H1 (cell line): ENCODE measurements around the gene RFX3. TPM values are rescaled to one million over a fixed set of nuclear protein-coding genes. Genes with fewer than 3 reads are reported as not detected.

ENCODE experiments used
- CTCF ChIA-PET: fragments of 300-600 bp; sonication (Branson Sonifier 250); formaldehyde crosslinking; loops from one replicate; lab custom pipeline; 2021; ENCODE audit not compliant: partially characterized antibody; lab: Charles Lee
- POLR2A ChIA-PET: fragments of 300-600 bp; sonication (Branson Sonifier 250); formaldehyde crosslinking; loops from one replicate; lab custom pipeline; 2021; ENCODE audit warnings: inconsistent platforms; ENCODE audit not compliant: partially characterized antibody; lab: Charles Lee
- DNase-seq, 2 experiments: peaks; one replicate each; pipeline versions ENCODE4 v3.0.0 to v3.0.0-alpha.2; 2010 to 2022; ENCODE audit warnings: low spot score in 2 of 2, low read depth in 1 of 2, mixed read lengths in 1 of 2
- FAIRE-seq: peaks from 2 replicates; lab custom pipeline; 2011; peaks lifted over from hg19 to GRCh38; lab: Jason Lieb, UNC
- H2AFZ ChIP-seq: 2 replicates; pipeline ENCODE4 v1.8.1; 2012; ENCODE audit warnings: low read length, inconsistent platforms
- H2AK5ac ChIP-seq: 2 replicates; pipeline ENCODE4 v1.6.1; 2013; ENCODE audit warnings: low read depth, low read length
- H2BK120ac ChIP-seq: replicated peaks from 2 replicates; pipeline ENCODE3; 2013; ENCODE audit warnings: low read depth, low read length, inconsistent platforms
- H2BK12ac ChIP-seq: 2 replicates; pipeline ENCODE4 v1.6.1; 2013; ENCODE audit warnings: low read depth, low read length
- H2BK15ac ChIP-seq: 2 replicates; pipeline ENCODE4 v1.6.1; 2013; ENCODE audit warnings: low read length
- H2BK20ac ChIP-seq: 2 replicates; pipeline ENCODE4 v1.6.1; 2013; ENCODE audit warnings: low read length
- H2BK5ac ChIP-seq: 2 replicates; pipeline ENCODE4 v1.6.1; 2013; ENCODE audit warnings: low read depth, low read length
- H3K14ac ChIP-seq: 2 replicates; pipeline ENCODE4 v1.6.1; 2013; ENCODE audit warnings: inconsistent platforms; ENCODE audit not compliant: insufficient read length
- H3K18ac ChIP-seq: 2 replicates; pipeline ENCODE4 v1.6.1; 2013; ENCODE audit warnings: low read length; ENCODE audit errors: extremely low read depth
- H3K23ac ChIP-seq: 2 replicates; pipeline ENCODE4 v1.6.1; 2013; ENCODE audit warnings: inconsistent platforms; ENCODE audit not compliant: insufficient read length
- H3K23me2 ChIP-seq: 2 replicates; pipeline ENCODE4 v1.6.1; 2013; ENCODE audit warnings: low read depth, low read length
- H3K27ac ChIP-seq: 2 replicates; pipeline ENCODE4 v1.6.1; 2011; ENCODE audit warnings: low read depth, low read length, inconsistent platforms
- H3K27me3 ChIP-seq, 4 experiments: replicated peaks in 1 of 4; 1 replicate in 1 of 4; 2 replicates in 3 of 4; pipeline versions ENCODE4 v1.6.1 to v1.8.1; 2011 to 2013; ENCODE audit warnings: low read length in 3 of 4, mild to moderate bottlenecking in 3 of 4, inconsistent platforms in 2 of 4, mixed read lengths in 2 of 4, moderate library complexity in 1 of 4; ENCODE audit not compliant: control insufficient read depth in 3 of 4, insufficient read depth in 3 of 4; ENCODE audit errors: extremely low read depth in 1 of 4
- H3K36me3 ChIP-seq, 4 experiments: 2 replicates each; pipeline versions ENCODE4 v1.6.1 to v1.8.1; 2011 to 2013; ENCODE audit warnings: mild to moderate bottlenecking in 4 of 4, low read length in 3 of 4, moderate library complexity in 2 of 4, control low read depth in 1 of 4, inconsistent platforms in 1 of 4; ENCODE audit not compliant: insufficient read depth in 4 of 4, control insufficient read depth in 2 of 4
- H3K4ac ChIP-seq: replicated peaks from 2 replicates; pipeline ENCODE3; 2013; ENCODE audit warnings: low read length, low read depth, mixed read lengths, inconsistent platforms; ENCODE audit not compliant: insufficient read length
- H3K4me1 ChIP-seq, 4 experiments: replicated peaks in 1 of 4; 1 replicate in 1 of 4; 2 replicates in 3 of 4; pipeline versions ENCODE4 v1.6.1 to v1.8.1; 2011 to 2013; ENCODE audit warnings: low read length in 3 of 4, inconsistent platforms in 2 of 4, mixed read lengths in 1 of 4; ENCODE audit not compliant: insufficient read depth in 4 of 4, control insufficient read depth in 3 of 4
- H3K4me2 ChIP-seq, 2 experiments: 2 replicates each; pipeline versions ENCODE4 v1.6.1 to v1.8.1; 2011 to 2013; ENCODE audit warnings: low read depth in 2 of 2, low read length in 2 of 2, control low read depth in 1 of 2, inconsistent platforms in 1 of 2, mild to moderate bottlenecking in 1 of 2; ENCODE audit not compliant: insufficient read depth in 1 of 2
- H3K4me3 ChIP-seq, 4 experiments: fragments of 200-600, 300-600 bp in 1 of 4; sonication (generic), shearing (Covaris generic), sonication (Bioruptor Twin) in 1 of 4; 2 replicates each; pipeline versions ENCODE4 v1.5.1 to v1.8.1; 2011 to 2016; ENCODE audit warnings: low read length in 4 of 4, low read depth in 3 of 4, control low read depth in 2 of 4, inconsistent platforms in 2 of 4, mild to moderate bottlenecking in 2 of 4, mixed read lengths in 1 of 4, moderate library complexity in 1 of 4; ENCODE audit not compliant: insufficient read depth in 2 of 4; ENCODE audit errors: extremely low read depth in 1 of 4
- H3K56ac ChIP-seq: replicated peaks from 2 replicates; pipeline ENCODE3; 2013; ENCODE audit warnings: low read depth, mild to moderate bottlenecking, mixed read lengths, low read length, inconsistent platforms; ENCODE audit not compliant: insufficient read length
- H3K79me1 ChIP-seq: 2 replicates; pipeline ENCODE4 v1.6.1; 2013; ENCODE audit warnings: low read depth, low read length, control low read depth
- H3K79me2 ChIP-seq, 2 experiments: 2 replicates each; pipeline versions ENCODE4 v1.6.1 to v1.8.1; 2012 to 2013; ENCODE audit warnings: low read length in 2 of 2, mild to moderate bottlenecking in 2 of 2, inconsistent platforms in 1 of 2; ENCODE audit not compliant: insufficient read depth in 2 of 2, control insufficient read depth in 1 of 2
- H3K9ac ChIP-seq, 4 experiments: replicated peaks in 1 of 4; 1 replicate in 1 of 4; 2 replicates in 3 of 4; pipeline versions ENCODE4 v1.6.1 to v1.8.1; 2011 to 2013; ENCODE audit warnings: low read depth in 3 of 4, low read length in 3 of 4, control low read depth in 2 of 4, mild to moderate bottlenecking in 2 of 4, moderate library complexity in 2 of 4, inconsistent platforms in 1 of 4; ENCODE audit errors: extremely low read depth in 1 of 4
- H3K9me3 ChIP-seq, 2 experiments: 2 replicates each; pipeline versions ENCODE4 v1.6.1 to v1.8.1; 2012 to 2013; ENCODE audit warnings: mild to moderate bottlenecking in 2 of 2, moderate library complexity in 2 of 2, control low read depth in 1 of 2, inconsistent platforms in 1 of 2, low read depth in 1 of 2, low read length in 1 of 2, mixed read lengths in 1 of 2; ENCODE audit not compliant: insufficient read depth in 2 of 2
- H4K20me1 ChIP-seq, 2 experiments: replicated peaks in 1 of 2; 2 replicates each; pipeline versions ENCODE3 to v1.8.1; 2011 to 2013; ENCODE audit warnings: inconsistent platforms in 2 of 2, low read length in 2 of 2, mild to moderate bottlenecking in 1 of 2; ENCODE audit not compliant: insufficient read depth in 2 of 2, control insufficient read depth in 1 of 2
- H4K5ac ChIP-seq: 2 replicates; pipeline ENCODE4 v1.6.1; 2013; ENCODE audit warnings: low read length, low read depth, mixed read lengths, inconsistent platforms; ENCODE audit not compliant: insufficient read length
- H4K8ac ChIP-seq: 2 replicates; pipeline ENCODE4 v1.8.0; 2013; ENCODE audit warnings: mild to moderate bottlenecking, moderate library complexity, low read length, inconsistent platforms; ENCODE audit not compliant: insufficient read depth; ENCODE audit errors: extremely low read depth
- H4K91ac ChIP-seq: replicated peaks from 2 replicates; pipeline ENCODE3; 2013; ENCODE audit warnings: low read length, mixed read lengths, inconsistent platforms; ENCODE audit not compliant: insufficient read length
- BACH1 ChIP-seq: IDR thresholded peaks from 2 replicates; pipeline ENCODE4 v1.6.1; 2012; ENCODE audit warnings: low read length, improper control_type of control experiment
- BRCA1 ChIP-seq: IDR thresholded peaks from 2 replicates; pipeline ENCODE4 v1.6.1; 2012; ENCODE audit warnings: low read depth, low read length, improper control_type of control experiment
- CTBP2 ChIP-seq: IDR thresholded peaks from 2 replicates; pipeline ENCODE4 v1.7.0; 2011; ENCODE audit warnings: borderline replicate concordance, mild to moderate bottlenecking, moderate library complexity, mixed read lengths, low read length; ENCODE audit not compliant: insufficient read depth, insufficient read length
- EP300 ChIP-seq, 2 experiments: IDR thresholded peaks; 1 replicate in 1 of 2; 2 replicates in 1 of 2; pipeline ENCODE4 v1.6.1; 2011 to 2012; ENCODE audit warnings: low read depth in 2 of 2, low read length in 2 of 2, mild to moderate bottlenecking in 2 of 2, borderline replicate concordance in 1 of 2, inconsistent platforms in 1 of 2, moderate library complexity in 1 of 2
- KDM5A ChIP-seq: fragments of 200-600 bp; IDR thresholded peaks from 2 replicates; pipeline ENCODE4 v1.7.1; 2012; ENCODE audit warnings: mild to moderate bottlenecking, low read length, inconsistent platforms, mixed read lengths
- NANOG ChIP-seq: IDR thresholded peaks from 2 replicates; pipeline ENCODE4 v1.6.1; 2011; ENCODE audit warnings: low read length, low read depth, mild to moderate bottlenecking, inconsistent platforms; ENCODE audit not compliant: insufficient read depth, poor library complexity, severe bottlenecking
- POU5F1 ChIP-seq: IDR thresholded peaks from 2 replicates; pipeline ENCODE4 v1.6.1; 2011; ENCODE audit warnings: low read depth, mild to moderate bottlenecking, low read length, moderate library complexity
- TAF1 ChIP-seq: IDR thresholded peaks from 2 replicates; pipeline ENCODE4 v1.6.1; 2011; ENCODE audit warnings: mild to moderate bottlenecking, low read depth, low read length
- TAF7 ChIP-seq: optimal IDR thresholded peaks from 2 replicates; pipeline ENCODE3; 2011; ENCODE audit warnings: low read depth, mild to moderate bottlenecking, inconsistent platforms, low read length, moderate library complexity, borderline replicate concordance
- TBP ChIP-seq: IDR thresholded peaks from 2 replicates; pipeline ENCODE4 v1.6.1; 2011; ENCODE audit warnings: low read depth, low read length, improper control_type of control experiment
- WGBS, 2 experiments: shearing (Covaris generic) in 1 of 2; methylation state at CpG; one replicate each; pipeline versions ENCODE4 v1.1.6 to v1.1.7; 2013 to 2015; ENCODE audit warnings: low lambda C conversion rate in 2 of 2, mixed read lengths in 2 of 2, inconsistent platforms in 1 of 2, low coverage in 1 of 2, missing lambda C conversion rate in 1 of 2; ENCODE audit not compliant: insufficient replicate concordance in 2 of 2, insufficient coverage in 1 of 2, insufficient read length in 1 of 2; ENCODE audit errors: extremely low coverage in 1 of 2, missing lambda C conversion rate in 1 of 2; 5-methylcytosine and 5-hydroxymethylcytosine counted together
- polyA plus RNA-seq, 7 experiments: library from polyadenylated mRNA; depleted of rRNA in 3 of 7; stranded (reverse) in 5 of 7; unstranded in 2 of 7; fragments of >200 nt in 5 of 7; fragments of 200-250 nt in 2 of 7; gene quantifications; 1 replicate in 5 of 7; 2 replicates in 1 of 7; 4 replicates in 1 of 7; pipeline versions ENCODE4 v1.2.1 to v1.2.3, GENCODE V29; 2011 to 2013; ENCODE audit warnings: missing spikeins in 2 of 7, mixed read lengths in 2 of 7
- total RNA-seq: library from RNA; stranded (reverse); fragmentation: NEBNext Ultra II Directional; extraction: Animal tissue kit (Norgen Biotek cat#: 25700); gene quantifications from 2 replicates; pipeline ENCODE4 v1.2.1, GENCODE V29; 2021

RFX3 gene
- total and polyA plus RNA-seq, 2 of the 8 experiments (the other 6 are each of a cell fraction or from before 2014, with no cell fraction given), result 4.9 to 22.6 TPM

DNA sequence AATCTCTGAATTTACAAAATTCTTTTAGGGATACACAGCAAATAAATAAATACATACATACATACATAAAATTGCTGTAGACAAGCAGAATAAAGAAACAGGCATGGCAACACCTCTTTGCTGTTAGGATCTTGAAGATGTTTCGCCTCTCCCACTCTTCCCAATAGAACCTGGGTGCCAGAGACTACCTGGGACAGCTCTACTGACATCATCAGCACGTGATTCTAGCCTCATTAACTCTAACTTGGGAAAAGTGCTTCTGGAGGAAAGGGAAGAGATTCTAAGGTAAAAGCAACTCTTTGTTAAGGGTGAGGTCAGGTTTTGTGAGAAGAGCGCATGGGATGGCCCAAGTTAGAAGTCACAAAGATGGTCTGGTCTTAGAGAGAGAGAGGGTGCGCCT is 339.1 kb downstream of the RFX3 start:
- FAIRE-seq, result no peak

More for the DNA sequence above, 339.1 kb downstream of the RFX3 start:
- Histone ChIP-seq H3K23ac (no peak overlapping the region), H2AK5ac (no peak overlapping the region), H3K4me1 (no peaks in the 10 kb centered on the region), H2BK15ac (no peak overlapping the region), H3K56ac (no peak overlapping the region), H2BK20ac (no peak overlapping the region), H2BK120ac (no peak overlapping the region), H4K8ac (no peak overlapping the region), H3K27ac (no peak overlapping the region), H3K9me3 (no peaks in the 10 kb centered on the region), H2BK12ac (no peak overlapping the region), H3K4me2 (no peak overlapping the region), H3K27me3 (peaks cover 0 to 10% (median 7%) of the 10 kb centered on the region in 4 experiments; a peak in 4 of 7 replicates), H3K14ac (no peak overlapping the region), H4K5ac (no peak overlapping the region), H3K23me2 (no peaks in the 10 kb centered on the region; the same call in 1 of the 2 replicates), H3K4me3 (no peak overlapping the region), H3K79me1 (no peaks in the 10 kb centered on the region), H3K79me2 (no peaks in the 10 kb centered on the region), H3K4ac (no peak overlapping the region), H2BK5ac (no peak overlapping the region), H4K91ac (no peak overlapping the region), H2AFZ (no peak overlapping the region), H4K20me1 (no peaks in the 10 kb centered on the region), H3K18ac (no peak overlapping the region), H3K9ac (no peak overlapping the region), H3K36me3 (no peaks in the 10 kb centered on the region)
- ChIA-PET POLR2A (no interaction called here), CTCF (interaction anchor here (1.8 kb wide), 1 partner anchor 21 kb away, joined by 5 read pairs; no protein-coding TSS in a partner anchor)
- DNase-seq, result no peak
- 86% methylated on average over 4 of the region's 4 CpGs; no CpG with 5 or more reads in 1 of the 2 experiments for WGBS, 2 experiments
- TF ChIP-seq TBP (no peak), KDM5A (no peak), CTBP2 (no peak), EP300 (IDR thresholded peaks at IDR 0.05; ENCODE audit: borderline replicate concordance in 1 of 2, low read depth in 2 of 2, low read length in 2 of 2) (no peak), BACH1 (no peak), TAF7 (no peak), BRCA1 (no peak), NANOG (no peak), POU5F1 (no peak), TAF1 (no peak)
